Amniotic epithelial cell (primary cell): Measurements from ENCODE around the gene SEMA3A.
"Not testable (repeated sequence)": the region's sequence is repeated elsewhere in the genome, so short reads cannot be mapped to it uniquely, and the experiment has no call there.

Source experiments
- DNase-seq: peaks from one replicate; pipeline ENCODE4 v3.0.0-alpha.2; 2010; ENCODE audit warnings: low read depth

Gene SEMA3A

DNA sequence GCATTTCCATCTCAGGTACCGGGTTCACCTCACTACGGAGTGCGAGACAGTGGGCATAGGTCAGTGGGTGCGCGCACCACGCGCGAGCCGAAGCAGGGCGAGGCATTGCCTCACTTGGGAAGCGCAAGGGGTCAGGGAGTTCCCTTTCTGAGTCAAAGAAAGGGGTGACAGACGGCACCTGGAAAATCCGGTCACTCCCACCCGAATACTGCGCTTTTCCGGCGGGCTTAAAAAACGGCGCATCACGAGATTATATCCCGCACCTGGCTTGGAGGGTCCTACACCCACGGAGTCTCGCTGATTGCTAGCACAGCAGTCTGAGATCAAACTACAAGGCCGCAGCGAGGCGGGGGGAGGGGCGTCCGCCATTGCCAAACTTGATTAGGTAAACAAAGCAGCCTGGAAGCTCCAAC, 132.1 kb downstream of the SEMA3A start:
- DNase-seq = not testable (repeated sequence)

DNA sequence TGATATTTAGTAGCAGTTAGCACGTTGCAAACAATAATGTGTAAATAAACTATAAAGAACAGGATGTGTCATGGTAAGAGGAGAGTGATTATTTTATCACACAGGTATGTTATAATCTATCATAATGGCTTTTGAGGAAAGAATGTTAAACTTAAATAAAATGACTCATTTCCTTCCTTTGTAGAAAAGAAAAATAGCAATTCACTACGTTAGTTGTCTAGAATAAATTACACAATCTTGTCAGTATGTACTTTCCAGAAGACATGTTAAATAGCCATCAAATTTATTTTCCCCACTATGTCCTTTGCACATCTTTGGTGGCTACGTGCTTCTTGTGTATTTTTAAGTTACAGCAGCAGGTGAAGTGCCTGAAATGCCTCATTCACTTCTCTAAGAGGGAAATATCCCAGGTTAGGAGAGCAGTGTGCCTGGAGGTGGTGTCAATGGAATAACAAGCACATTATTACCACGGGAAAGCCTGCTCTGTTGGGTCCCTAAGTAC, 133.8 kb downstream of the SEMA3A start:
- DNase-seq = peak; percentile 40

DNA sequence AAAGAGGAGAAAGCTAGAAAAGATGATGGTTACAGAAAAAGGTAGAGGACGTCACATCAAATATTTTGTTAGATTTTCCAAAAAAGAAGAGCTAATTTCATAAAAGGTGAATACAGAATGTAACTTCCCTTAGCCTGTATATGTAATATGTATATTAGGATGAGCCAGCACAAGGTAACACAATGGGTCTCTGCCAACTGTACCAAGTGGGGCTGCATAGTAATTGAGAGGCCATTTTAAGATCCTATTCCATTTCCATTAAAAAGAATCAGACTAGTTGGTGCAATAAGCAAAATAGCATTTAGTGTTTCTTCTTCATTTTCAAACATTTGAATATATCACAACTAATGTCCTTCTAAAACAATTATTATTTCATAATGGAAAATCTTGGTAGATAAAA, 134.6 kb downstream of the SEMA3A start:
- no peak for DNase-seq

DNA sequence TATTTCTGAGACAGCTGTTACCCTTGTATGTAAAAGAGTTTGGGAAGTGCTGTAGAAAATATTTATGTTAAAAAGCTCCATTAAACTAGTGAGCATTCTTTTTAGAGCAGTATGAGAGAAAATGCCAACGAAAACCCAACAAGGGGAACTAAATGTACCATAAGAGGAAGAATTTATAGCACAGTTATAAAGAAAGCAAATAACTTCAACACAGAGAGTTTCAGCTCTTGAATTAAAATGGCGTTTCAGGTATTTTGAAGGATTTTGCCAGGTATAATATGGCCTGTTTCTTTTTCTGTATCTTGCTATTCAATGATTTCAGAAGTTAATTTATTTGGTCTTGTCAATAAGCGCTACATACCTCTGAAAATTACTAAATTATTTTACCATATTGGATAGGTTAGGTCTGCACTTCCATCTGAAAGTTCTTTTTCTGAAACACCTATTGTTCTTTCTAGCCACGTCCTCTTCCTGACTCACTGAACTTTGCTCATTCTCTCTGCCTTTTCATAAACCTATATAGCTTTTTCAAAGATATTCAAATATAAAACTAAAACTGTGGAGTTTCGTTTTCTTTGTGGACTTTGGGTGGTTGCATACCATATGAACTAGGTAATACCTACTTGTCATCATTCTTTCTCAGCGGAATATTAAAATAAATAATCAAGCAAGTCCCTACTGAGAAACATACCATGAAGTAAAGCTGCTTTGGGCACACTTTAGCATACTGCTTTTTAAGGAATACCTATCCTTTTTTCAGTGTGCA, 136.1 kb downstream of the SEMA3A start:
- peak; percentile 27 for DNase-seq

DNA sequence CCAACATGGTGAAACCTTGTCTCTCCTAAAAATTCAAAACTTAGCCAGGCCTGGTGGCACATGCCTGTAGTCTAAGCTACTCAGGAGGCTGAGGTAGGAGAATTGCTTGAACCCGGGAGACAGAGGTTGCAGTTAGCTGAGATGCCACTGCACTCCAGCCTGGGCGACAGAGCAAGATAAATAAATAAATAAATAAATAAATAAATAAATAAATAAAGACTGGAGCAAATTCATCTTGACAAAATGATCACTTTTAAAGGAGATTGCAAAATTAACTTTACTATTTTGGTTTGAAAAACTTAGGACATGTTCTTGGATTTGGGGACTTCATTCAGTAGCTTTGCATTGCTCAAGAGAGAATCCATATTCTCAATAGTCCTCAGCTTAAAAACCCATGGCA, 137.0 kb downstream of the SEMA3A start:
- no peak for DNase-seq

DNA sequence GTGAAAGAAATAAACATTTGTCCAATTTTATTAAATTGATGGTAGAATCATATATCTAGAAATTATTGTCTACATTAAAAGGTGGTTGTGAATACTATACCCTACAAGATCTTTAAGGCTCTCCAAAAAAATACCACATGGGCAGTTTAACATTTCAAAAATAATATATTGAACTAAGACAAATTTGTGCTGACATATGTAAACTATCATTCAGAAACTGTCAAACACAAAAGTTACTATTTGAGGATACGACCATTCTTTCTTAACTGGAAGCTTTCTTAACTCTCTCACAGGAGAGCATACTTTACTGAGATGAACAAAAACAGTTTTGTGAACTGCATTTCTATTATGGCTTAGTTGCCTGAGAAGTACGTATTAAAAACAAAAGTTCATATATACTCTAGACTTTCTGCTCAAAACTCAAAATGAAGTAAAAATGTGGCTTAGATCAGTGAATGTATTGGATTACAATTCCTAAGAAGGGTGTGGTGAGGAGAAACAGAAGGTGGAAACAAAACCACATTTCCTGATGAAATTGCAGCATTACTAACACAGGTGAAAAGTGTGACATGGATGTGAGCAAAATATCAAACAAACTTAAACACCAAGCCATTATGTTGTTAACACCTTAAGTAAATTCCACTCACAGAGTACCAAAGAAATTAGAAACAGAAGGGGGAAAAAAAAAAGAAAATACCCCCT, 138.5 kb downstream of the SEMA3A start:
- DNase-seq = no peak

DNA sequence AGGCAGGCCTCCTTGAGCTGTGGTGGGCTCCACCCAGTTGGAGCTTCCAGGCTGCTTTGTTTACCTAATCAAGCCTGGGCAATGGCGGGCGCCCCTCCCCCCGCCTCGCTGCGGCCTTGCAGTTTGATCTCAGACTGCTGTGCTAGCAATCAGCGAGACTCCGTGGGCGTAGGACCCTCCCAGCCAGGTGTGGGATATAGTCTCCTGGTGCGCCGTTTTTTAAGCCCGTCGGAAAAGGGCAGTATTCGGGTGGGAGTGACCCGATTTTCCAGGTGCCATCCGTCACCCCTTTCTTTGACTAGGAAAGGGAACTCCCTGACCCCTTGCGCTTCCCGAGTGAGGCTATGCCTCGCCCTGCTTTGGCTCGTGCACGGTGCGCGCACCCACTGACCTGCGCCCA, 139.4 kb downstream of the SEMA3A start:
- DNase-seq = not testable (repeated sequence)

DNA sequence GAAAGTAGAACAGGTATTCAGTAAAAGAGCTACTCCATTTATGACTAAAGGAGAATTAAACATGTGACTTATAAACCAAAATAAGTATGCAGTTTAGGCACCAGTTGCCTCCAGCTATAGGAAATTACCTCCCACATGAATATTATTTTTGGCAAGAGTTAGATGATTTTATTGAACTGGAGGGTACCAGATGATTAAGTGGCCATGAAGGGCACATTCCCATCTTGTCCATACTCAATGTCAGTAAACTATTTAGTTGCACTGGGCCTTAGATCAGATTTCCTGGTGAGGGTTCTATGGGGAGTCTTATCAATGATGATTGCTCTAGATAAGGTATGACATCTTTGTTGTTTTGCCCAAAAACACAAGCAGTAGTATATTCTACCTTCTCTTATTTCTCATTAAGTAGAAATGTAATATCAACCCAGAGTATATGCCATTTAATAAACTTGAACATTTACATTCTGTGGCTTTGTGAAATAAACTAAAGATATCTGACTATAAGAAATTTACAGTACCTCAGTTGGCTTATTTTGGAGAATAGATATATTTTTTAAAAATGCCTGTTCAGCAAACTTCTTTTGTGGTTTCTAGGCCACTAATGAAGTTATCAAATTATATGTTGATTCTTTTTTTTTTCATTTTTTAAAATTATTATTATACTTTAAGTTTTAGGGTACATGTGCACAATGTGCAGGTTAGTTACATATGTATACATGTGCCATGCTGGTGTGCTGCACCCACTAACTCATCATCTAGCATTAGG, 145.3 kb downstream of the SEMA3A start:
- DNase-seq = no peak

DNA sequence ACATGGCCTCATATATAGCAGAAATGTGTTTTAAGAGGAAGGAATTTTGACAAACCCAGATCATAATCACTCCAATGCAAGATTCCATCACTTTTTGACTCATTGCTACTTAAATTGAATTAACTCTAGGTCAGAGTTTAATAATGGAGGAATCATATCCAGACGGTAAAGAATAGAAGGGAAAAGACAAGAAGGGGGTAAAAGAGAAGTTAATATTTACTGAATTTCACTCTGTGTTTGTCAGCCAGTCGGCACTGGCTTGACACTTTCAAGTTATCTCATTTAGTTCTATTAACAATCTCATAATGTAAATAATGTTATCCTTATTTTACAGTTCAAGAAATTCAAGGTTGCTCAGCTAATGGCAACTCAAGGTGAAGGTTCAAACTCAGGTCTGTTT, 147.5 kb downstream of the SEMA3A start:
- DNase-seq = no peak

DNA sequence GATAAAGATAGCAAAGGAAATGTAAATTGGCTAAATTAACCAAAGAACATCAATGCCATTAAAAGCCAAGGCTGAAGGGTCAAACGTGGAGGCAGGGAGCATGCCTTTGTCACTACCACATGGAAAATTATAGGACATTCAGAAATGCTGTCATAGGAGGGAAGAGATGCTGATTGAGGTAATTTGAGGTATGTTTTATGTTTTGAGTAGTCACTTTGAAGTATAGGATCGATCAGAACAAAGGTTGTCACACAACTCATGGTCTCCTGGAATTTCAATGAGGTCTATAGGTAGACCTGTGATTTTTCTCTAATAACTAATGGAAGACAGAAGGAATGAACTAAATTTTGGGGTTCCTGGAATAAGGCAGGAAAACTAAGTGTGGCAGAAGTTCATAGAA, 149.8 kb downstream of the SEMA3A start:
- DNase-seq = no peak

DNA sequence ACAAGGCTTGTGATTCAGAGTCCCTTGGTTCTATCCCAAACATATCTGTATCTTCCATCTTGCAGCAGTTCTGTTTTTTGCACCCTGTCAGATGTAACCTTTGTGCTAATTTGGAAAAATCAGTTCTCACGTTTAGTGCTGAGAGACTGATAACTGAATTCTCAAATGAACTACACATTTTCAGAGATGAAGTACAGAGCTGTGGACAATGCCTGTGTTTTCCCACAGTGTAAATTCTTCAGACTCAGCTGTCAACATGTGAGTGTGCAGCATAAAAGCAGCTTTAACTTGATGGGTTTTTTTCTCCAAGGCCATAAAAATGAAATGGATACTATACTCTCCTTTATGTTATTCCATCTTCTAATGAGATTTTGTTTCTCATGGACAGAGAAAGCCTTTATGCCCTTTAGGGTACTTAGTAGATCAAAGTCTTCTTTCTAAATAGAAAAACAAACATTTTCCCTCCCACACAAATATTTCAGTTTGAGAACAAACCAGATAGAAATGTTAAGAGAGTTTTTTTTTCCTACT, 150.9 kb downstream of the SEMA3A start:
- peak; percentile 36 for DNase-seq

DNA sequence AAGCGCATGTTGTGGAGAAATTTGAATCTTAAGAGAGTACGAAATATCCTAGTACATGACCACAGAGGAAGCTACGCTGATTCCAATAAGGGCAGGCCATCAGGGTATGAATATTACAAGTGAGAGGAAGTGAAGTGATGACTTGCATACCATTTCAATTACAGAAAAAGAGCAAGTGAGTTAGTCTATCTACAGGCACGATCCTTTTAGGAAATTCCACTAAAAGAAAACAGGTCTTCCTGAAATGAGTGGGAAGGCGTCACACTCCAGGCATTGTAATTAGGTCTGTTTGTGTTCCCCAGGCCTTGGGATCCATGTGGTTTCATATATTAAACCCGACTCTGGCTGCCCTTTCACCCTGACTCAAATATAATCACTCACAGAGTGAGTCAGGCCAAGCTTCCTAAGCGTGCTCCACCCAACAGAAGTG, 152.5 kb downstream of the SEMA3A start:
- DNase-seq = peak; percentile 67

DNA sequence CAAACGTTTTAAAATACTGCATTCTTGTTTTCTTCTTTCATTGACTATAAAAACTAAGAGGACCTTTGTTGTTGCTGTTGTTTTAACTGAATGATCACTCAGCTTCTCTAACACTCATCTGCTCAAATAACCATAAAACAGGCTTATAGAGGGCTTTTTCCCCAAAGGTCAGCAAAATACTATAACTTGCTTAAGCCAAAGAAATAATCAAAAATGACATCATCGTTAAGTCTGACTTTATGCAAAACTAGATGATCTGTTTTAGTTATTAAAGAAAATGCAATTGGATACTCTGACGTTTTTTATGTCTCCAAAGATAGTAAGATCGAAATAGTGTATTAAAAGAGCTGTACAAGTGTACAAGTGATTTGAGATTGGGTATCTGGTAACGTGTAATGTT, 152.9 kb downstream of the SEMA3A start:
- DNase-seq = no peak

DNA sequence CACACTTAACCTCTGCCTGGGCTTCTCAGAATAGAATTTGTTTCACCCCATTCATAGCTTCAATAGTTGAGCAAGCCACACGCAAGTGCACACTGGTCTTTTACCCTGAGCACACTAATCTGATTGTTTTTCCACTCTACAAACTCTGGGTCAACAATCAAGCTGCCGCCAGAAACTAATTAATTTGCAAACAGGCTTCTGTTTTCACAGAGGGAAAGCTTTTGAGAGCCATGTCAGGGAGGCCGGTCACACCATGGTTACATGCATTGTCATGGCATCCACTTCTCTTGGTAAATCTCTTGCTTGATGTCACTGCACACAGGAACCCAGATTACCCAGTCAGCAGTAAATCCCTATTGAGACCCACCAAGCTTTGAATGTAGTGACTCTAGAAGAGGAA, 154.2 kb downstream of the SEMA3A start:
- no peak for DNase-seq

DNA sequence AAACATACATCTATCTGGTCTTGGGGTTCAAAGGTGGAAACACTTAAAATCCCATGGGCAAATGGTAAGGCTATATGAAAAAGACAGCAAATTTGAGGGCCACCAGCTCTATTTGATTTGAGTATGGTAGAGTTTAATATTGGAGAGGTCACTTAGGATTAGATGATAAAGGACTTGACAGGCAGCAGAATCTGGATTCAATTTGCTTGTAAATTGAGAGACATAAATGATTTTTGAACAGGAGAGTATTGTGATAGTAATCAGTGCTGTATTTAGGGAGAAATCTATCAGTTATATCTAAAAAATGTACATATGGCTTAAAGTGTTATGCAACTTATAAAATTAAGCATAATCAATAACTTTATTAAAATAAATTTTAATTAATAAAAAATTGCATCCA, 155.2 kb downstream of the SEMA3A start:
- DNase-seq = no peak

DNA sequence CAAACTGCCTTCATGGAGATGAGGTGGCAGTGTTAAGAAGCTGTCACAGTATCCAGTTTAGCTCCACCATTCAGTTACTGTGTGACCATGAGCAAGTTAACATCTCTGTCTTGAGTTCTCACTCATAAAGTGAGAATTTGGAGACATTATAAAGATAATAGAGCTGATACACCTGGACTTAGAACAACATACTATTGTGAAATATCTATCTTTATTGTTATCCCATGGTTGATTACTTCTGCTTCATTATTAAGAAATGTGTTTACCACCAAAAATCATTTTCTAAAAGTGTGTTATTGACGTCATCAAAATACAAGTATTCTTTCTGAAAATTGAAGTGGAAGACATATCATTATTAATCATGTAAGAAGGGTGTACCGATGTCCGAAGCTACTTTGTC, 166.9 kb downstream of the SEMA3A start:
- no peak for DNase-seq

DNA sequence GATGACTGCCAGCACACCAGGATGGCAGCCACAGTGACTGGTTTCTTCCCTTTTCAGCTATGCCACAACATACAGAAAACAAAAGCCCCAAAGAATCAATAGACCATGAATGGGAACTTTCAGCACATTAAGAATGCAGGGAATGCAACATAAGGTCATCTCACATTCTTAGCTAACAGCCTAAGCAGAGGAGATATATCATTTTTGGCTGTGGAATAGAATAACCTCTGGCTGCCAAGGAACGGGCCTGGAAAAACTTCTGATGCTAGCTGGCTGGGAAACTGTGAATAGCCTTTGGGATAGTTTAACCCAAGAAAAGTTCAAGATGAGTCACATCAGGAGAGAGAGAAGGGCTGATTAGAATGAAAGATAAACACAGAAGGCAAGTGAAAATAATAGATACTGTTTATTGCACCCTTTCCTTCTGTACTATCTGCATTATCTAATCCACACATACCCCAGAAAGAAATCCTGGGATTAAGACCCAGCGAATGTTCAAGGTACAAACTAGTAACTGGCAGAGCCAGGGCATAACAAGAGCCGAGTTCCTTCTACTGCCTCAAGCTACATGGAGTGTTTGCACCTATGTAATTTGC, 169.2 kb downstream of the SEMA3A start:
- peak; percentile 95 for DNase-seq

DNA sequence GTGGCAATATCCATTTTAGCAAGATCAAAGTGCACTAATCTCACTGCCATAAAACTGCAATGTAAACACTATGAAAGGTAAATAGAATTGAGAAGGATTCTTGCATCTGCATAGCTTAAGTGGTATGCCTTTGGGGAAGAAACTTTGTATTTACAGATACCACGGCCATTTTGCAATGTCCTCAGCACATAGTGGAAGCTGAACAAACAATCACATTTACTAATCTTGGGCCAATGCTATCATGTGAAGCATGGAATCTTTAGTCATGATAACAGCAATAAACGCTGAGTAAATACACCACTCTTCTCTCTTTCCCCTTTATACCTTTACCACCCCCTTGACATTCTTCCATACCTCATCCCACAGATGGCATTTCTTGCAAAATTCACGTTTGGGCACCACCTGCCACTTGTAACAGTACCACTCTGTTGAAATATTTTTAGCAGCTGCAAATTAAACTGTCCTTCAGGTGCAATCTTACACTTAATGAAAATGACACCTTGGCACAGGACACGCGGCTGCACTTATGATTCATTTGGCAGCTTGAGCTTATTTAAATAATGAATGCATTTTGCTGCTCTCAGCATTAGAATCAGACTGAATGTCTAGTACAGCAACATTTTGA, 171.8 kb downstream of the SEMA3A start:
- peak; percentile 10 for DNase-seq

DNA sequence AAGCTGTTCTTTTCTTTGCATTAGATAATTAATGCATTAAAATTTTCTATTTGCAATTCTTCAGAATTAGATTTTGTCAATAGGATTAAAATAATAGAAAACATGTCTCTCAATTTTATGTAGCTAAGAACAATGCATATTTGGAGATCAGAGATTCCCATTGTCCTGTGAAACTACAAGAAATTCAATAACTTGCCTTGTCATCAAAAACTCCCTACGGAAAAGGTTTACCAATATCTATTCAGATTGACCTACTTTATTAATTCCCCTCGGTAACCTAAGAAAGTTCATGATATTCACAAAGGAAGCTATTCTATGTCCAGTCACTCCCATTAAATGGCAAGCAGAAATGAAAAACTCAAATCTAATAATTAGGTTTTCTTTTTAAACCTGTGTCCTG, 172.6 kb downstream of the SEMA3A start:
- no peak for DNase-seq

DNA sequence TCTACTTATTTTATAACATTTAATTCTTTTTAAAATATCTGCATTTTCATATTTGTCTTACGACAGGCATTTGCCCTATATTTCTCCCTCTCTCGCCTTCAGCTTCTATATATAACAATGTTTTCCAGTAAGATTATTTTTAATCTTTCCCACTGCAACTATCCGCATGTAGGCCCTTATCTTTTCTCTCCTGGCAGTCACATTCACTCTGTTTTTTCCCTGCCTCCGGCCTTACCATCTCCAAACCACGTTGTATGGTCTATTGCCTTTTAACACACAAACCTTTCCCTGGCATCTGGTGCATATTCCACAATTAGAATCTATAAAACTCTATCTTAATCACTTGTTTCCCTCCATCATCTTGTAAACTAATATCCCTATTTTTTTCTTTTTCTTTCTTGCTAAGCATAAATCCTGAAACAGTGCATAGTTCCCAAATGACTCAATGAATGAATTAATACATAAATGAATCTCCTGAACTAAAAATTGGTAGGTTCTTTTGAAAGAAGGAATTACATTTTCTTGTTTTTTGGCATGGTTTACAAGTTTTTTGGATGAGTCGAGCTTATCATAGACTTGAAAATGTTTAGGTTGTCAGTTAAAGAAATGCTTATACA, 173.2 kb downstream of the SEMA3A start:
- DNase-seq = peak; percentile 45

DNA sequence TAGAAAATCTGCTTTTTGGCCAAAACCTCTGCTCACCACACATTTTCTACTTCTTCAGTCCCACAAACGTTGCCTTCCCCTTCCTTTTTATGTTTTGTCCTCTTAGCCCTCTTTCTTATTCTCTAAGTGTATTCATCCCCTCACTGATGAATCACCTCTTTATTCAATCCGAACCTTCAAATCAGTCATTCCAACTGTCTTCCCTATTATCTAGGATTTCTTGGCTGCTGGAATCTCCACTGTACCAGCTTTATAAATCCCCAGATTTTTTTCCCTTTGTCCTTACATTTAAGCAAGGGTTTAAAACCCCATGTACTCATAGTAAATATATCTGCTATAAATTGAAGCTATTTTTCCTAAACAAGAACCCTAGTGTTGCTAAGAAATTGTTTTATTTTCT, 176.9 kb downstream of the SEMA3A start:
- peak; percentile 33 for DNase-seq
